ENCODE results near the gene CLSTN2. TPM values are rescaled to one million over a fixed set of nuclear protein-coding genes. Genes with fewer than 3 reads are reported as not detected.

Gene CLSTN2
- total and polyA plus RNA-seq, 2 experiments from 2014 or later = 3.5 to 7.0 TPM

DNA sequence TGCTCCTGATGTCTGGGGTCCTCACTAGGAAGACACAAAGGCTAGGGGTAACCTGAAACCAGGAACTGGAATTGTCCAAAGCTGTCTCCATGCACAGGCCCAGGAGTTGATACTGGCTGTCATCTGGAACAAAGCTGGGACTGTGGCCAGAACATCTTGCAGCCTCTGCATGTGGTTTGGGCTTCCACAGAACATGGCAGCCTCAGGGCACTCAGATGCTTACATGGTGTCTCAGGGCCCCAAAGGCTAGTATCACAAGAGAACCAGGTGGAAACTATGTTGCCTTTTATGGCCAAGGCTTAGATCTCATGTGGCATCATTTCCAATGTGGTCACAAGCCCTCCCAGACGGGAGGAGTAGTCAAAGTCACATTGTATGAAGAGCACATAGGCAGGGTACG is 407.7 kb downstream of the CLSTN2 start:
- Histone ChIP-seq H3K4me3 (no peak overlapping the region), H3K27me3 (no peaks in the 10 kb centered on the region), H3K27ac (no peak overlapping the region), H3K9me3 (ENCODE audit: low read depth) (no peaks in the 10 kb centered on the region), H3K36me3 (no peaks in the 10 kb centered on the region), H3K4me1 (ENCODE audit: low read depth) (no peaks in the 10 kb centered on the region)
- no peak for DNase-seq (ENCODE audit: low read depth in 1 of 2, low spot score in 1 of 2)
- TF ChIP-seq, protein P1, sequence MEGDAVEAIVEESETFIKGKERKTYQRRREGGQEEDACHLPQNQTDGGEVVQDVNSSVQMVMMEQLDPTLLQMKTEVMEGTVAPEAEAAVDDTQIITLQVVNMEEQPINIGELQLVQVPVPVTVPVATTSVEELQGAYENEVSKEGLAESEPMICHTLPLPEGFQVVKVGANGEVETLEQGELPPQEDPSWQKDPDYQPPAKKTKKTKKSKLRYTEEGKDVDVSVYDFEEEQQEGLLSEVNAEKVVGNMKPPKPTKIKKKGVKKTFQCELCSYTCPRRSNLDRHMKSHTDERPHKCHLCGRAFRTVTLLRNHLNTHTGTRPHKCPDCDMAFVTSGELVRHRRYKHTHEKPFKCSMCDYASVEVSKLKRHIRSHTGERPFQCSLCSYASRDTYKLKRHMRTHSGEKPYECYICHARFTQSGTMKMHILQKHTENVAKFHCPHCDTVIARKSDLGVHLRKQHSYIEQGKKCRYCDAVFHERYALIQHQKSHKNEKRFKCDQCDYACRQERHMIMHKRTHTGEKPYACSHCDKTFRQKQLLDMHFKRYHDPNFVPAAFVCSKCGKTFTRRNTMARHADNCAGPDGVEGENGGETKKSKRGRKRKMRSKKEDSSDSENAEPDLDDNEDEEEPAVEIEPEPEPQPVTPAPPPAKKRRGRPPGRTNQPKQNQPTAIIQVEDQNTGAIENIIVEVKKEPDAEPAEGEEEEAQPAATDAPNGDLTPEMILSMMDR (IDR thresholded peaks at IDR 0.05; ENCODE audit: low read depth, low read length) = no peak

DNA sequence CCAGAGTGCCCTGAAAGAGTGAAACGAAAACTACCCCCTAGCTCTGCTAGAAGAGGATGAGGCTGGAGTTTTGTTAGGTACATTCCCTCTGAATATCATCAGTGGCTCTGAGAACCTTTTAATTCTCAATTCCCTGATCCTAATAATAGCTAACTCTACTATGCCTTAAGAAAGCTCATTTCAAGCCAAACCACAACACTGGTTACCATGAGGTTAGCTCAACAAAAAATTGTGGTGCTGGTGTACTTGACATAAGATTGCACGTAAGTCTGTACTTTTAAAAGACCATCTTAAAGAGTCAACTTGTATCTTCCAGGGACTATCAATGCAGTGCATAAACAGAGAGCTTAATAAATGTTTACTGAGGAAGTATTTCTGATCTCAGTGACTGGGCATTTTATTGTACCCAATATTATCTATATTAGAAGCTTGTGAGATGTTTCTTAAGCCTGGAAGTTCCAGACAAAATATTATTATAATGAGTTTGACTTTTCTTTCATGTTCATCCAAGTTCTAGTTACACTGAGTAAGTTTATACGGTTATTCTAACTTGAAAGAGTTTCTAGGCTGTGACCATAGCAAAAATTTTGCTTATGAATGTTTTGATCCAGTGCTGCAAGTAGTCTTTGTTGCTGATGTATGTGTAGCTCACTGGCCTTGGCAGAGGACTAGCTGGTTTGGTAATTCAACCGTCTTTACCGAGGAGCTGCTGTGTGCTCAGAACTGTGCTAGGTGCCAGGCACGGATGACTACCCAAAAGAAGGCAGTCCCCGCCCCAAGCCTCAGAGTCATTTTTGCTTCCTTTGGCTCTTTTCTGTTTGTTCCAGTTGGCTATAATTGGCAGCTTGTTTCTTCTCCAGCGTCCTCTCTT is 408.5 kb downstream of the CLSTN2 start:
- Histone ChIP-seq H3K9me3 (ENCODE audit: low read depth) (no peaks in the 10 kb centered on the region), H3K27ac (no peak overlapping the region), H3K4me3 (no peak overlapping the region), H3K36me3 (no peaks in the 10 kb centered on the region), H3K27me3 (no peaks in the 10 kb centered on the region), H3K4me1 (ENCODE audit: low read depth) (no peaks in the 10 kb centered on the region)
- DNase-seq (ENCODE audit: low read depth in 1 of 2, low spot score in 1 of 2) = no peak
- TF ChIP-seq, protein P1 (IDR thresholded peaks at IDR 0.05; ENCODE audit: low read depth, low read length) = no peak

DNA sequence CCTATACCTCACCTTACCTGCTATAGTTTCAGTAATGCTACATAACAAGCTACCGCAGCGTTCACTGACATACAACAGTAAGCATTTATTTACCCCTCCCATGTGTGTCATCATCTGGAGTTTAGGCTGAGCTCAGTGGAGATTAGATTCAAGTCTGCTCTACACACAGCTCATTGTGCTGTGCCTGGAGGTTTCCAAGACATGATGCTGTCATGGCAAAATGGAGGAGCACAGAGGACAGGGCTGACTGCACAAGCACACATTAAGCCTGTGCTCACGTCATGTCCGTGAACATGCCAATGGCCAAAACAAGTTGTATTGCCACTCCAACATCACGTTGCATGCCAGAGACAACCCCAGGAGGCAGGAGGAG is 409.1 kb downstream of the CLSTN2 start:
- Histone ChIP-seq H3K36me3 (no peaks in the 10 kb centered on the region), H3K4me1 (ENCODE audit: low read depth) (no peaks in the 10 kb centered on the region), H3K4me3 (no peak overlapping the region), H3K9me3 (ENCODE audit: low read depth) (no peaks in the 10 kb centered on the region), H3K27me3 (no peaks in the 10 kb centered on the region), H3K27ac (no peak overlapping the region)
- TF ChIP-seq, protein P1 (IDR thresholded peaks at IDR 0.05; ENCODE audit: low read depth, low read length) = no peak
- DNase-seq (ENCODE audit: low read depth in 1 of 2, low spot score in 1 of 2) = no peak

DNA sequence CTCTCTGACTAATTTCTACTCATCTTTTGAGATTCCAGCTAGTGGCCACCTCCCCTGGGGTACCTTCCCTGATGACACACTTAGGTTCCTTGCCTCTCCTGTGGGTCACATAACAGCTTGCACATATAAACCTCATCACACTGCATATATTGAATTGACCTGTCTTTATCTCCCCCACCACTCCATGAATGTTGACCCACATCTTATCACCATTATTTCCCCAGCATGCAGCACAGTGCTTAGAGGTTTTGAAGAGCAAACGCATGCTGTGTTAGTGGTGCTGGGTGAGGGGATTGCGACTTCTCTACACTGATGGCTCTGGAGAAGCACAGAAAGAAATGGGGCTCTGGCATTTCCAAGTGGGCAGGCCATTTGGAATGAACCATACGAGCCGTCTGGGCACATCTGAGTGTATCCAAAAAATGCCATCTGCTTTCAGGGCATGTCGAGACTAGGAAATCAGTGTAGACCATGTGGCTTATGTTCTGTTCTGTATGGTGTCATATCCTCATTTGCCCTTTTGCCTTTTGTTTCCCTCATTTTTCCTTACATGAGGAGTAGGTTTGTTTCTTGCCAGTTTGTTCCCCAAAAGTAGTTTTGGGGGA is 409.7 kb downstream of the CLSTN2 start:
- no peaks in the 10 kb centered on the region for H3K27me3 ChIP-seq
- H3K4me1 ChIP-seq (ENCODE audit: low read depth) = peaks cover 2% of the 10 kb centered on the region
- no peak overlapping the region for H3K27ac ChIP-seq
- DNase-seq (ENCODE audit: low read depth in 1 of 2, low spot score in 1 of 2) = no peak
- TF ChIP-seq, protein P1 (IDR thresholded peaks at IDR 0.05; ENCODE audit: low read depth, low read length) = no peak
- H3K36me3 ChIP-seq = no peaks in the 10 kb centered on the region
- H3K9me3 ChIP-seq (ENCODE audit: low read depth) = no peaks in the 10 kb centered on the region
- no peak overlapping the region for H3K4me3 ChIP-seq

DNA sequence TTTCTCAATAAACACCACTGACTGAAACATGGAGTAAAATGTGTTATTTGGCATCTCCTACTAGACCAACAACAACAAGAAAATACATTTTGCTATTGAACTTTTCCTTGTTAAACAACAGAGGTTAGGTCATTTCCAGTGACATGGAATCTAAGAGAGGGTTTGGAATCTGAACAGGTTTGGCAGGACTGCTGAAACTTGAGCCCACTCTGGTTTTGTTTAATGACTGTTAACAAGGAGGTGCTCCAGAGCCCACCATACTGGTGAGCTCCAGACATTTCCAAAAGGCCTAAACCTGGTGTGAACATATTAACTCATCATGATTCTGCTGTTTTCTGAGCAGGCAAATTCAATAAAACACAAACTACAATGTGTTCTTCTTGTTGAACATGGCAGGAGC is 412.2 kb downstream of the CLSTN2 start:
- H3K36me3 ChIP-seq = no peaks in the 10 kb centered on the region
- TF ChIP-seq, protein P1 (IDR thresholded peaks at IDR 0.05; ENCODE audit: low read depth, low read length) = no peak
- no peak for DNase-seq (ENCODE audit: low read depth in 1 of 2, low spot score in 1 of 2)

More for the DNA sequence above, 412.2 kb downstream of the CLSTN2 start:
- H3K27me3 ChIP-seq = no peaks in the 10 kb centered on the region
- H3K4me1 ChIP-seq (ENCODE audit: low read depth) = peaks cover 13% of the 10 kb centered on the region
- no peaks in the 10 kb centered on the region for H3K9me3 ChIP-seq (ENCODE audit: low read depth)
- no peak overlapping the region for H3K4me3 ChIP-seq
- no peak overlapping the region for H3K27ac ChIP-seq

All from cardiac muscle cell (in vitro differentiated cells and primary cell).